Measurements from ENCODE around the gene CDCA4.

Gene CDCA4

GRCh38 chr14:104996483-104996882 is 24.4 kb downstream of the CDCA4 start:
- H3K79me2 ChIP-seq (ENCODE audit: insufficient read depth, low read length), result no peaks in the 10 kb centered on the region
- no peak for TF ChIP-seq CTCF (IDR thresholded peaks at IDR 0.05; ENCODE audit: low read length)
- TF ChIP-seq EZH2 (IDR thresholded peaks at IDR 0.05; ENCODE audit: borderline replicate concordance, low read length), result no peak
- H3K27me3 ChIP-seq (ENCODE audit: insufficient read depth, low read length), result no peaks in the 10 kb centered on the region
- H3K9me2 ChIP-seq (ENCODE audit: low read depth, low read length), result no peaks in the 10 kb centered on the region
- 0 out of 2 replicates have a peak, but pooled peaks cover 3% of the 10 kb centered on the region for H3K36me3 ChIP-seq (ENCODE audit: insufficient read depth, low read length)
- no peak overlapping the region for H3K27ac ChIP-seq (ENCODE audit: low read depth, low read length, poor library complexity, severe bottlenecking)
- H4K20me1 ChIP-seq (ENCODE audit: insufficient read depth, low read length), result no peaks in the 10 kb centered on the region
- no peak overlapping the region for H3K9ac ChIP-seq (ENCODE audit: low read length)
- no peaks in the 10 kb centered on the region for H3K9me3 ChIP-seq (ENCODE audit: low read length)
- H2AFZ ChIP-seq (ENCODE audit: low read length), result no peak overlapping the region
- H3F3A ChIP-seq (ENCODE audit: insufficient read depth, low read length), result no peaks in the 10 kb centered on the region
- H3K4me2 ChIP-seq (ENCODE audit: low read length), result no peak overlapping the region
- H3K4me3 ChIP-seq (ENCODE audit: low read depth, low read length, poor library complexity, severe bottlenecking), result no peak overlapping the region
- peaks cover 7% of the 10 kb centered on the region for H3K4me1 ChIP-seq (ENCODE audit: insufficient read depth, low read length, severe bottlenecking)

GRCh38 chr14:104996032-104996431 is 24.9 kb downstream of the CDCA4 start:
- Histone ChIP-seq H3K4me1 (ENCODE audit: insufficient read depth, low read length, severe bottlenecking) (peaks cover 7% of the 10 kb centered on the region), H3K36me3 (ENCODE audit: insufficient read depth, low read length) (0 out of 2 replicates have a peak, but pooled peaks cover 3% of the 10 kb centered on the region), H3K9ac (ENCODE audit: low read length) (no peak overlapping the region), H2AFZ (ENCODE audit: low read length) (no peak overlapping the region), H3F3A (ENCODE audit: insufficient read depth, low read length) (no peaks in the 10 kb centered on the region), H3K4me3 (ENCODE audit: low read depth, low read length, poor library complexity, severe bottlenecking) (no peak overlapping the region), H3K4me2 (ENCODE audit: low read length) (no peak overlapping the region), H3K27ac (ENCODE audit: low read depth, low read length, poor library complexity, severe bottlenecking) (no peak overlapping the region), H3K79me2 (ENCODE audit: insufficient read depth, low read length) (no peaks in the 10 kb centered on the region), H3K9me3 (ENCODE audit: low read length) (no peaks in the 10 kb centered on the region), H4K20me1 (ENCODE audit: insufficient read depth, low read length) (no peaks in the 10 kb centered on the region), H3K9me2 (ENCODE audit: low read depth, low read length) (no peaks in the 10 kb centered on the region), H3K27me3 (ENCODE audit: insufficient read depth, low read length) (no peaks in the 10 kb centered on the region)
- no peak for TF ChIP-seq CTCF (IDR thresholded peaks at IDR 0.05; ENCODE audit: low read length)
- no peak for TF ChIP-seq EZH2 (IDR thresholded peaks at IDR 0.05; ENCODE audit: borderline replicate concordance, low read length)

- H3K9me3 ChIP-seq (ENCODE audit: low read length), result no peaks in the 10 kb centered on the region
- no peak overlapping the region for H3K9ac ChIP-seq (ENCODE audit: low read length)
- no peaks in the 10 kb centered on the region for H3K9me2 ChIP-seq (ENCODE audit: low read depth, low read length)
- H3K36me3 ChIP-seq (ENCODE audit: insufficient read depth, low read length), result 0 out of 2 replicates have a peak, but pooled peaks cover 3% of the 10 kb centered on the region
- H4K20me1 ChIP-seq (ENCODE audit: insufficient read depth, low read length), result no peaks in the 10 kb centered on the region
- peaks cover 7% of the 10 kb centered on the region for H3K4me1 ChIP-seq (ENCODE audit: insufficient read depth, low read length, severe bottlenecking)
- no peak overlapping the region for H3K4me3 ChIP-seq (ENCODE audit: low read depth, low read length, poor library complexity, severe bottlenecking)
- no peaks in the 10 kb centered on the region for H3F3A ChIP-seq (ENCODE audit: insufficient read depth, low read length)
- H2AFZ ChIP-seq (ENCODE audit: low read length), result no peak overlapping the region
- H3K27ac ChIP-seq (ENCODE audit: low read depth, low read length, poor library complexity, severe bottlenecking), result no peak overlapping the region
- no peaks in the 10 kb centered on the region for H3K79me2 ChIP-seq (ENCODE audit: insufficient read depth, low read length)
- TF ChIP-seq CTCF (IDR thresholded peaks at IDR 0.05; ENCODE audit: low read length) (no peak), EZH2 (IDR thresholded peaks at IDR 0.05; ENCODE audit: borderline replicate concordance, low read length) (no peak)
- no peak overlapping the region for H3K4me2 ChIP-seq (ENCODE audit: low read length)
- H3K27me3 ChIP-seq (ENCODE audit: insufficient read depth, low read length), result no peaks in the 10 kb centered on the region
These were observed 25.9 kb downstream of the CDCA4 start for GRCh38 chr14:104994978-104995377.
